Measurements from ENCODE around the gene MCF2L. TPM values are rescaled to one million over a fixed set of nuclear protein-coding genes. Genes with fewer than 3 reads are reported as not detected.

MCF2L gene
- total RNA-seq, 1 experiment from 2014 or later: not detected

DNA sequence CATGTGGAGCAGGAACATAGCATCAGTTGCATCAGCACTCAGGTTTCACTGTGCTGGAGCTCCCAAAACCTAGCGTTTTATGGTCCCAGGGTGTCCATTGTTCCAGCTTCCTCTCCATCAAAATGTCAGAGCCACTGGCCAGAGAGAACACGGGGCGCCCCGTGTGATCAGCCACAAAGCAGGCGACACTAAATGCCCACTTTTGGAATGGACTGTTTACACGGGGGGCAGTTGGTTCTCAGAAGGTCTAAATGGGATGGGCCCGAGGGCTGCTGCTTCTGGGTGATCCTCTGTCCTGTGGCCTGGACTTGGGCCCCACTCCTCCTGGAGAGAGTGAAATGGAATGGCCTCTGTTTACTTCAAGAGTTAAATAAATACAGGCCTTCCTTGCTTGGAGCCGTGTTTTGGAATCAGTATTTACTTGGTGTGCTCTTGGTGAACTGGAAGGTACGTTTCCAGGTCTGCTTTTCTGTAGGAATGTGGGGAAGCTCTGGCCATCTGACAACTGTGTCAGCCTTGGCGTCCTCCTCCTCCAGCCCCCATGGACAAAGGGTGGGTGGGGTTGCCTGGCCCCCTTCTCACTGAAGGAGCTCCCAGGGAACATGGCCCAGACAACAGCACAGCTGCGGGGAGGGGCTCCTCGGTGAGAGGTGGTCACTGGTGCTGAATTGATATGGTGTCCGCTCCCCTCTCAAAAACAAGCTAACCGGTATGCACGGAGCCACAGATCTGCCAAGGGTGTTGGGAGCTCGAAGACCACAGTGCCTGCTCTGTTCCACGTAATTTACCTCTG, 16.1 kb upstream of the MCF2L start:
- Histone ChIP-seq H3K9ac (ENCODE audit: low read length) (no peak overlapping the region), H3K9me2 (replicated peaks; ENCODE audit: insufficient read depth, low read length) (no peaks in the 10 kb centered on the region), H3K27me3 (ENCODE audit: low read length) (no peaks in the 10 kb centered on the region), H3K4me1 (ENCODE audit: low read length) (no peaks in the 10 kb centered on the region), H3K4me2 (ENCODE audit: low read depth, low read length, poor library complexity, severe bottlenecking) (no peak overlapping the region), H3K27ac (ENCODE audit: low read length) (no peak overlapping the region), H3K79me2 (ENCODE audit: low read length) (no peaks in the 10 kb centered on the region), H2AFZ (ENCODE audit: low read length) (no peak overlapping the region), H3K4me3 (ENCODE audit: low read length) (no peak overlapping the region), H4K20me1 (ENCODE audit: insufficient read depth, low read depth, low read length) (no peaks in the 10 kb centered on the region), H3K9me3 (ENCODE audit: low read length) (no peaks in the 10 kb centered on the region), H3K36me3 (ENCODE audit: insufficient read depth, low read length) (no peaks in the 10 kb centered on the region)
- DNase-seq: no peak

DNA sequence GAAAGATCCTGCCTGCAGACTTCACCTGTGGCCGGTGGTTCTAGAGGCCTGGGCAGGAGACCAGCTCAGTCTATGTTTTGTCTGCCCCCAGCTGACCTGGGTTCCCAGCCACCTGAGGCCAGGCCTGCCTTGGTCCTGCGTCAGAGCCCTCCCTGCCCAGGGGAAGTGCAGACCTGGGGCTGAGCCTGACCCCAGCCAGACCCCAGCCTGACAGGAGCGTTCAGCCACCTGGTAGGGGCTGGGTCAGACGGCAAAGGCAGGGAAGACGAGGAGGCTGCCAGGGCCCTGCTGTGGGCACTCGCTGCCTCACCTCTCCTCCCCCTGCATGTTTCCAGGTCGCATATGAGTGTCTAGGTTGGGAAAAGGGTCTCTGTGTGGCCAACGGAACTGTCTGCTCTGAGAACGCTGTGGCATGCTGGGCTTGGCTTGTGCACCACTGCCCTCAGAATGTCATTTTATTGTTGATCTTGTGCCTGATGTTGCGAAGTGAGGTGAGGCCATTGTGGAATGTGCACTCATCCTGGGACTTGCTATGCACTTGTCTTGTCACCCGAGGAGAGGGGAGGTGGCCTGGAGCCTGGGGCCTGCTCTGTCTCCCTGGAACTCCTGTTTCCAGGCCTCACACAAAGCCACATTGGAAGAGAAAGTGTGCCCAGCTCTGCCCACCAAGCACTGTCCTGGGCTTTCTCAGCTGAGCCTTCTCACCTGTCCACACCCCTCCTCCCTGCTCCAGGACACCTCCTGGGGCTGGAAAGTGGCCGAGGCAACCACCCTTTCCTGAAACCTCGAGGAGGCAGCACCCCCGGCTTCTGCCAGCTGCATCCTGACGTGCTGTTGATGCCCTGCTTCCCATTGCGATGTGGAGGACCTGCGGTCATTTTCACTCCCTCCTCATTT, 15.2 kb upstream of the MCF2L start:
- no peaks in the 10 kb centered on the region for H4K20me1 ChIP-seq (ENCODE audit: insufficient read depth, low read depth, low read length)
- H3K4me3 ChIP-seq (ENCODE audit: low read length): no peak overlapping the region
- no peaks in the 10 kb centered on the region for H3K79me2 ChIP-seq (ENCODE audit: low read length)
- no peaks in the 10 kb centered on the region for H3K27me3 ChIP-seq (ENCODE audit: low read length)
- H2AFZ ChIP-seq (ENCODE audit: low read length): no peak overlapping the region
- no peak overlapping the region for H3K4me2 ChIP-seq (ENCODE audit: low read depth, low read length, poor library complexity, severe bottlenecking)
- no peak overlapping the region for H3K9ac ChIP-seq (ENCODE audit: low read length)
- no peaks in the 10 kb centered on the region for H3K36me3 ChIP-seq (ENCODE audit: insufficient read depth, low read length)
- no peak overlapping the region for H3K27ac ChIP-seq (ENCODE audit: low read length)
- no peaks in the 10 kb centered on the region for H3K4me1 ChIP-seq (ENCODE audit: low read length)
- no peak for DNase-seq
- H3K9me3 ChIP-seq (ENCODE audit: low read length): no peaks in the 10 kb centered on the region
- no peaks in the 10 kb centered on the region for H3K9me2 ChIP-seq (replicated peaks; ENCODE audit: insufficient read depth, low read length)

DNA sequence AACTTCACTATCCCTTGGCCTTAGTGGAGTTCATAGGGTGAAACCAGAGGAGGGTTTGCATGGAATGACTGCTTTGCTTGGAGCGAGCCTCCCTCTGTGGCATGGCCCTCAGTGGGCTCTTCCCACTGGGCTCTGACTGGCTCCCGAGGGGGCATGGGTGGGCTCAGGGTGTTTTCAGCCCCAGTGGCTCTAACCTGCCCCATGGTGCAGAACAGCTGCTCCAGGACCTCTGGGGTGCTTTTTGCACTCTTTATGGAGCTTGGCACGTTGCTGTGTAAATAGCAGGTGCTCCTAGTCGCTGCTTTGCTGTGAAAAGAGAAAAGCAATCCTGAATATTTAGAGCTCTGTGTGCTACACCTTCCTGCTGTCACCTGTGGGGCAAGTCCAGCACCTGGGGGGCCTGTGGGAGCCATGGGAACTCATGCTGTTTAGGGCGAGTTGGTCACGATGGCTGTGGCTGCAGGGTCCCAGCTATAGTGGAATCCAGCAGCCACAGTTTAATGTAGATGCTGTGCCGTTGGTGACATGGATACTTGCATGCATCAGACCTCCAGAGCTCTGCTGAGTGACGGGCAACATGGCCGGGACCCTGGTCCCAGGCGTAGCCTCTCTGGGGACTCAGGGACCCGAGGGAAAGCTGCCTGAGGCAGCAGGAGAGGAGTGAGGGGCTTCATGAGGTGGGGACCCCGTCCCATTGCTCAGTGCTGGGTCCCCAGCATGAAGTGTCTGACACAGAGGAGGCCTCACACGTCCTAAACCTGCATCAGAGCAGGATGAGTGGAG, 14.3 kb upstream of the MCF2L start:
- no peaks in the 10 kb centered on the region for H3K36me3 ChIP-seq (ENCODE audit: insufficient read depth, low read length)
- no peak overlapping the region for H2AFZ ChIP-seq (ENCODE audit: low read length)
- H4K20me1 ChIP-seq (ENCODE audit: insufficient read depth, low read depth, low read length): no peaks in the 10 kb centered on the region
- no peak overlapping the region for H3K9ac ChIP-seq (ENCODE audit: low read length)
- H3K4me3 ChIP-seq (ENCODE audit: low read length): no peak overlapping the region
- H3K4me1 ChIP-seq (ENCODE audit: low read length): no peaks in the 10 kb centered on the region
- no peak for DNase-seq
- H3K79me2 ChIP-seq (ENCODE audit: low read length): no peaks in the 10 kb centered on the region
- H3K27me3 ChIP-seq (ENCODE audit: low read length): no peaks in the 10 kb centered on the region
- H3K9me3 ChIP-seq (ENCODE audit: low read length): no peaks in the 10 kb centered on the region
- no peaks in the 10 kb centered on the region for H3K9me2 ChIP-seq (replicated peaks; ENCODE audit: insufficient read depth, low read length)
- H3K4me2 ChIP-seq (ENCODE audit: low read depth, low read length, poor library complexity, severe bottlenecking): no peak overlapping the region
- no peak overlapping the region for H3K27ac ChIP-seq (ENCODE audit: low read length)

DNA sequence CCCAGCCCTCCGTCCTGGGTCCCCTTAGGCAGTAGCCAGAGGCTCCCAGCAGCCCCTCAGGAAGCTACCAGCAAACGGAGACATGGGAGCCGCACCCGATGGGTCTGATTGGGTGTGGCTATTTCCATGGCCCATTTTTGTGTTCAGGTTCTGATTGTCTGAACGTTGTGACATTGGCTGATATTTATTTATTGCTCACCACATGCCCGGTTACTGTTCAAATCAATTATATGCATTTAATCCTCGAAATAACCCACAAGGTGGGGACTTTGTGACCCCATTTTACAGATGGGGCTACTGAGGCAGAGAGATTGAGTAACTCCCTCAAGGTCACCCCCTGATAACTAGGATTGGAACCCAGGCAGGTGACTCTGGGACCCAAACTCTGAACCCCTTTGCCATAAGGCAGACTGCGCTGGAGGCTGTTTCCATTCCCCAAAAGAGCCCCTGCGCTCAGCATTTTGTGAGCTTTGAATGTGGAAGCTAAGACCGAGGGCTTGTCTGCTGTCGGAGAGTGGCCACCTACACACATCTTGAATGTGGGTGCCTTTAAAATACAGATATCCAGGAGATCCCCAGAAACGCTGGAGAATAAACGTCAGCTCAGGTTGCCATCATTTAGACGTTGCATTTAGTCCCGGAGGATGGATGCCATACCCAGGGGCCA, 13.6 kb upstream of the MCF2L start:
- Histone ChIP-seq H3K4me1 (ENCODE audit: low read length) (no peaks in the 10 kb centered on the region), H2AFZ (ENCODE audit: low read length) (no peak overlapping the region), H3K27ac (ENCODE audit: low read length) (no peak overlapping the region), H3K36me3 (ENCODE audit: insufficient read depth, low read length) (no peaks in the 10 kb centered on the region), H3K79me2 (ENCODE audit: low read length) (no peaks in the 10 kb centered on the region), H4K20me1 (ENCODE audit: insufficient read depth, low read depth, low read length) (no peaks in the 10 kb centered on the region), H3K4me3 (ENCODE audit: low read length) (no peak overlapping the region), H3K9me3 (ENCODE audit: low read length) (no peaks in the 10 kb centered on the region), H3K27me3 (ENCODE audit: low read length) (no peaks in the 10 kb centered on the region), H3K9me2 (replicated peaks; ENCODE audit: insufficient read depth, low read length) (no peaks in the 10 kb centered on the region), H3K9ac (ENCODE audit: low read length) (no peak overlapping the region), H3K4me2 (ENCODE audit: low read depth, low read length, poor library complexity, severe bottlenecking) (no peak overlapping the region)
- DNase-seq: no peak

DNA sequence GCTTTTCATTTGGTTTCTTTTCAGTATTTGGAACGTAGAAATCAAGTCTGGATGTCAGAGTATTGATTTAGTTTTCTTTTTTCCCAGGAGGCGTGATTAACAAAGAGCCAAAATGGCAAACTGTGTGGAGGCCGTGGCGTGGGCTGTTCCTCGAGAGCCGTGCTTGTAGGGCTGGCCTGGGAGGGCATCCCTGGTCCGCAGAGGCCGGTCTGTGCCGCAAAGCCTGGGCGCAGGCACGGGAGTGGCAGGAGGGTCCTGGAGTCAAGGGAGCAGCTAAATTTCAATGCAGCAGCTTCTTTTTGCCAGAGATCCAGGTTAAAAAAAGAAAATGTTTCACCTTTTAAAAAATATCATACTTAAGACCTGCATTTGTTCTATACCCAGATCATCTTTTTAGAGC, 13.1 kb upstream of the MCF2L start:
- DNase-seq: no peak
- Histone ChIP-seq H3K36me3 (ENCODE audit: insufficient read depth, low read length) (no peaks in the 10 kb centered on the region), H3K9me2 (replicated peaks; ENCODE audit: insufficient read depth, low read length) (no peaks in the 10 kb centered on the region), H3K4me1 (ENCODE audit: low read length) (no peaks in the 10 kb centered on the region), H3K9me3 (ENCODE audit: low read length) (no peaks in the 10 kb centered on the region), H3K4me3 (ENCODE audit: low read length) (no peak overlapping the region), H3K27ac (ENCODE audit: low read length) (no peak overlapping the region), H4K20me1 (ENCODE audit: insufficient read depth, low read depth, low read length) (no peaks in the 10 kb centered on the region), H3K9ac (ENCODE audit: low read length) (no peak overlapping the region), H3K79me2 (ENCODE audit: low read length) (no peaks in the 10 kb centered on the region), H3K4me2 (ENCODE audit: low read depth, low read length, poor library complexity, severe bottlenecking) (no peak overlapping the region), H2AFZ (ENCODE audit: low read length) (no peak overlapping the region), H3K27me3 (ENCODE audit: low read length) (no peaks in the 10 kb centered on the region)

DNA sequence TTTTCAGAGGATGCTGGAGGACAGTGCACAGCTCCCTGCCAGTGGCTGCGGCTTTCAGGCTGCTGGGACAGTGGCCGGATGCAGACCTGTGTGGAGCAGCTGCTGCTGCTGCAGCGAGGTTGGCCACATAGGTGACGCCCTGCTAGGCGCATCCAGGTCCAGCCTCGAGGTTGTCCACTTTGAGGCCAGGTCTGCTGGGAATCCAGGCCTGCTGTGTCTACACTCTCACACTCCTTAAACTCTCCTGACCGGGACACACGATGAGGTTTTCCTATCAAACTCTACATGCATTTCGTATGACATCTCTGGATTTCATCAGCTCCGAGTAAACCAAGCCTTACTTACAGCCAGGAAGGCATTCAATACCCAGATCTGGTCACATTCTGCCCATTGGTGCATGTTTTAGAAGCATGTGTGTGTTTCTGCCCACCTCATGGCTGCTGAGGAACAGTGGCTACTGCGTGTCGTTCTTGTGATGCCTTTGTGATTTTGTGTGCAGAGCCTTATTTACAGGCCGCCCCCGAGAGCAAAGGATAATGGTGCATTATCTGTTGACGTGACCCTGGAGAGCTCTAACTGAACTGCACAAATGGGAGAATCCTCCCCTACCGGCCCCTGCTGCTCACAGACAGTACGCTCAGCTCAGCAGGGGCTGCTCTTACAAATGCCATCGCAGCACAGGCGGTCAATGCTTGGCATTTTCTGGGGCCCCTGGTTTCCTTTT, 12.3 kb upstream of the MCF2L start:
- DNase-seq: no peak
- Histone ChIP-seq H3K36me3 (ENCODE audit: insufficient read depth, low read length) (no peaks in the 10 kb centered on the region), H4K20me1 (ENCODE audit: insufficient read depth, low read depth, low read length) (no peaks in the 10 kb centered on the region), H3K9me2 (replicated peaks; ENCODE audit: insufficient read depth, low read length) (no peaks in the 10 kb centered on the region), H3K4me1 (ENCODE audit: low read length) (no peaks in the 10 kb centered on the region), H3K9ac (ENCODE audit: low read length) (no peak overlapping the region), H3K9me3 (ENCODE audit: low read length) (no peaks in the 10 kb centered on the region), H2AFZ (ENCODE audit: low read length) (no peak overlapping the region), H3K27ac (ENCODE audit: low read length) (no peak overlapping the region), H3K27me3 (ENCODE audit: low read length) (no peaks in the 10 kb centered on the region), H3K79me2 (ENCODE audit: low read length) (no peaks in the 10 kb centered on the region), H3K4me2 (ENCODE audit: low read depth, low read length, poor library complexity, severe bottlenecking) (no peak overlapping the region), H3K4me3 (ENCODE audit: low read length) (no peak overlapping the region)

GRCh38 chr13:112957295-112957677, 11.7 kb upstream of the MCF2L start:
- no peaks in the 10 kb centered on the region for H3K79me2 ChIP-seq (ENCODE audit: low read length)

More at GRCh38 chr13:112957295-112957677, 11.7 kb upstream of the MCF2L start:
- no peak for DNase-seq
- H2AFZ ChIP-seq (ENCODE audit: low read length): no peak overlapping the region
- H3K4me1 ChIP-seq (ENCODE audit: low read length): no peaks in the 10 kb centered on the region
- no peak overlapping the region for H3K9ac ChIP-seq (ENCODE audit: low read length)
- no peaks in the 10 kb centered on the region for H3K9me3 ChIP-seq (ENCODE audit: low read length)
- H3K4me2 ChIP-seq (ENCODE audit: low read depth, low read length, poor library complexity, severe bottlenecking): no peak overlapping the region
- no peaks in the 10 kb centered on the region for H3K27me3 ChIP-seq (ENCODE audit: low read length)
- H3K9me2 ChIP-seq (replicated peaks; ENCODE audit: insufficient read depth, low read length): no peaks in the 10 kb centered on the region
- H4K20me1 ChIP-seq (ENCODE audit: insufficient read depth, low read depth, low read length): no peaks in the 10 kb centered on the region
- no peak overlapping the region for H3K4me3 ChIP-seq (ENCODE audit: low read length)
- H3K27ac ChIP-seq (ENCODE audit: low read length): no peak overlapping the region
- no peaks in the 10 kb centered on the region for H3K36me3 ChIP-seq (ENCODE audit: insufficient read depth, low read length)

Measured in Karpas-422 (cell line).